ENCODE data around the gene PCBP3. TPM values are rescaled to one million over a fixed set of nuclear protein-coding genes. Genes with fewer than 3 reads are reported as not detected.

PCBP3 gene
- total RNA-seq, 2 donors from 2014 or later, result 0.77 to 17.2 TPM

DNA sequence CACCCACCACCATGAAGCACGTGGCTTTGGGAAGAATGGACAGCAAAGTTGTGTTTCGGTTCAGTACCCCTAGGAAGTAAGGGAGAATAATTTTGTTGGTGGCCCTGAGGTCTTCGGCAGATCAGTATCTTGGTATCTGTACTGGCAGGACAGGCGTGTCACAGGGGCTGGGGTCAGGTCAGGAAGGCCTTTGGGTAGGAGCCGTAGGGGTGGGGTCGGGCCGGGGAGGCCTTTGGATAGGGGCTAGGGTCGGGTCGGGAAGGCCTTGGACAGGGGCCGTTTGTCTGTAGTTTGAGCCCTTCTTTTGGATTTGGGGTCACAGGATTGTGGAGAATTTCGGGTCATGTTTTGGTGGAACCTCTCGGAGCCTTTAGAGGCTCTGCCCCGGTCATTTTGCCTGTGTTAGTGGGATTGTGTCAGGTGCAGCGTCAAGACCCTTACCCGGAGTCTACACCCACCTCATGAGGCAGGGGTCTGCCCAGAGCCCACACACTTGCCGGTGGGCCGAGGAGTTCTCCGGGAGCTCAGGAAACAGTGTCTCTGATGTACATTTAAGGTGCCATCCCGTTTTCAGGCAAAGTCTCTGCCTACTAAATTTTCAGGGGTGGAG is 262.8 kb downstream of the PCBP3 start:
- Histone ChIP-seq H3K36me3 (no peaks in the 10 kb centered on the region), H3K4me3 (no peak overlapping the region), H3K27ac (no peak overlapping the region), H3K9me3 (no peaks in the 10 kb centered on the region), H3K27me3 (replicated peaks; ENCODE audit: insufficient read depth) (no peaks in the 10 kb centered on the region), H3K4me1 (replicated peaks) (no peaks in the 10 kb centered on the region)
- intact Hi-C loops (cut with DNase I), result no loop called here
- 95% methylated on average over 18 of the region's 19 CpGs for WGBS
- TF ChIP-seq POLR2A (IDR thresholded peaks at IDR 0.05) (no peak), POLR2AphosphoS5 (IDR thresholded peaks at IDR 0.05) (no peak)
- TF ChIP-seq, protein P1, sequence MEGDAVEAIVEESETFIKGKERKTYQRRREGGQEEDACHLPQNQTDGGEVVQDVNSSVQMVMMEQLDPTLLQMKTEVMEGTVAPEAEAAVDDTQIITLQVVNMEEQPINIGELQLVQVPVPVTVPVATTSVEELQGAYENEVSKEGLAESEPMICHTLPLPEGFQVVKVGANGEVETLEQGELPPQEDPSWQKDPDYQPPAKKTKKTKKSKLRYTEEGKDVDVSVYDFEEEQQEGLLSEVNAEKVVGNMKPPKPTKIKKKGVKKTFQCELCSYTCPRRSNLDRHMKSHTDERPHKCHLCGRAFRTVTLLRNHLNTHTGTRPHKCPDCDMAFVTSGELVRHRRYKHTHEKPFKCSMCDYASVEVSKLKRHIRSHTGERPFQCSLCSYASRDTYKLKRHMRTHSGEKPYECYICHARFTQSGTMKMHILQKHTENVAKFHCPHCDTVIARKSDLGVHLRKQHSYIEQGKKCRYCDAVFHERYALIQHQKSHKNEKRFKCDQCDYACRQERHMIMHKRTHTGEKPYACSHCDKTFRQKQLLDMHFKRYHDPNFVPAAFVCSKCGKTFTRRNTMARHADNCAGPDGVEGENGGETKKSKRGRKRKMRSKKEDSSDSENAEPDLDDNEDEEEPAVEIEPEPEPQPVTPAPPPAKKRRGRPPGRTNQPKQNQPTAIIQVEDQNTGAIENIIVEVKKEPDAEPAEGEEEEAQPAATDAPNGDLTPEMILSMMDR (IDR thresholded peaks at IDR 0.05), result no peak
- DNase-seq (ENCODE audit: low spot score), result no peak

DNA sequence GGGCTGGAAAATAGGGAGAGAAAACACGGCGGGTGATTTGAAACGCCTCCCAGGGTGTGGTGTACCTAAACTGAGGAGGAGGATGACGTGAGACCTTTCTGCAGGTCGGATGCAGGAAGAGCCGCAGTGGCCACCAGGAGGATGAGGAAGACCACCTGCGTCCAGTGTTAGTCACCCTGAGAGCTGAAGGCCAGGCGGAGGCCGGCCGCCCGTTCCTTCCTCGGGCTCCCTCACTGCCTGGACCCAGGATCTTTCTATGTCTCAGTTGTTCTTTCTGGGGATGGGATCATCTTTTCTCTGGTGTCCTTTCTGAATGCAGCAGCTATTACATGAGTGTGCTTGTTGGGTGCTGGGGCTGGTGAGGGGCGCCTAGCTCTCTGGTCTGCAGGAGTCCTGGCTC is 263.3 kb downstream of the PCBP3 start:
- no peaks in the 10 kb centered on the region for H3K9me3 ChIP-seq
- no peaks in the 10 kb centered on the region for H3K36me3 ChIP-seq
- H3K4me3 ChIP-seq, result no peak overlapping the region
- DNase-seq (ENCODE audit: low spot score), result no peak
- no peak for TF ChIP-seq POLR2AphosphoS5 (IDR thresholded peaks at IDR 0.05)
- TF ChIP-seq, protein P1 (IDR thresholded peaks at IDR 0.05), result no peak
- TF ChIP-seq POLR2A (IDR thresholded peaks at IDR 0.05), result no peak
- H3K27me3 ChIP-seq (replicated peaks; ENCODE audit: insufficient read depth), result no peaks in the 10 kb centered on the region
- WGBS, result 97% methylated on average over 13 of the region's 13 CpGs
- no peaks in the 10 kb centered on the region for H3K4me1 ChIP-seq (replicated peaks)
- no peak overlapping the region for H3K27ac ChIP-seq
- intact Hi-C loops (cut with DNase I), result no loop called here

DNA sequence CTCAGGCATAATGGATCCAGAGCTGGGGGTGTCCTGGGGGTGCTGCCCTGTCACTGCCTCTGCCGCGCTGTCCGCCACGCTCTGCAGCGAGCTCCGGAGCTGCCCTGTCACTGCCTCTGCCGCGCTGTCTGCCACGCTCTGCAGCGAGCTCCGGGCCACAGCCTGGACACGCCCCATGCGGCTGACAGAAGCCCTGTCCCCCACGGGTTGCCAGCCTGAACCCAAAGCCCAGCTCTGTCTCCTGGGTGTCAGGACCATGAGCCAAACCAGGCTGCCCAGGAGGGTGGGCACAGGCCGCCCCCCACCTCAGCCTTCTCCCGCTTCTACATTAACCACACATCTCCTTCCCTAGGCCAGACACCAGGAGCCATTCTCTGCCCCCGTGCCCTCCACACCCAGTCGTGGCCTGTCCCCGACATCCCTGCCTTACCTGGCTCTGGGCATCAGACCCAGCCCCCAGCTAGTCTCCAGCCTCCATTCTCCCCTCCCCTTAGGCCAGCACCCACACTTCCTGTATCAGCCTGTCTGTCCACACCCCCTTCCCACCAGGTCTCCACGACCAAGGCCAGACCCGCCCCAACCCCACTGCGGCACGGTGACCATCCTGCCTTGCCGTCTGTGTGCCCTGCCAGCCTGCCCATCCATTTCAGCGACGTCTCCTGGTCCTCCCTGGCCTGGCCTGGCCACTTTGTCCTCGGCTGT is 265.2 kb downstream of the PCBP3 start:
- H3K36me3 ChIP-seq, result no peaks in the 10 kb centered on the region
- TF ChIP-seq POLR2AphosphoS5 (IDR thresholded peaks at IDR 0.05) (no peak), POLR2A (IDR thresholded peaks at IDR 0.05) (no peak)
- TF ChIP-seq, protein P1 (IDR thresholded peaks at IDR 0.05), result no peak
- no peak overlapping the region for H3K27ac ChIP-seq
- no peaks in the 10 kb centered on the region for H3K4me1 ChIP-seq (replicated peaks)
- H3K27me3 ChIP-seq (replicated peaks; ENCODE audit: insufficient read depth), result no peaks in the 10 kb centered on the region
- DNase-seq (ENCODE audit: low spot score), result no peak
- H3K4me3 ChIP-seq, result no peak overlapping the region
- 85% methylated on average over 27 of the region's 27 CpGs for WGBS
- H3K9me3 ChIP-seq, result no peaks in the 10 kb centered on the region
- intact Hi-C loops (cut with DNase I), result no loop called here

- Histone ChIP-seq H3K4me1 (replicated peaks) (no peaks in the 10 kb centered on the region), H3K9me3 (no peaks in the 10 kb centered on the region), H3K4me3 (no peak overlapping the region), H3K27ac (no peak overlapping the region), H3K36me3 (no peaks in the 10 kb centered on the region), H3K27me3 (replicated peaks; ENCODE audit: insufficient read depth) (no peaks in the 10 kb centered on the region)
- 77% methylated on average over 23 of the region's 23 CpGs for WGBS
- TF ChIP-seq POLR2AphosphoS5 (IDR thresholded peaks at IDR 0.05) (no peak), POLR2A (IDR thresholded peaks at IDR 0.05) (no peak)
- TF ChIP-seq, protein P1 (IDR thresholded peaks at IDR 0.05), result no peak
- intact Hi-C loops (cut with DNase I), result no loop called here
- no peak for DNase-seq (ENCODE audit: low spot score)
Observed at GRCh38 chr21:45909238-45909988, 265.9 kb downstream of the PCBP3 start.
